GM18502 (cell line): ENCODE results near the gene PEX10.
"Not testable (repeated sequence)": the region's sequence is repeated elsewhere in the genome, so short reads cannot be mapped to it uniquely, and the experiment has no call there.

Source experiments
- ATAC-seq: cut with Tn5 transposase; IDR thresholded peaks from one replicate; pipeline ENCODE4 v1.9.1; 2021; ENCODE audit warnings: mild to moderate bottlenecking; ENCODE audit not compliant: unreplicated experiment, poor library complexity

The PEX10 gene

GRCh38 chr1:2412395-2412772, at the start of gene PEX10:
Gene PEX10, minus strand, starts transcription at chr1:2412564. Its CDS starts 62 bp downstream, at chr1:2412502.
- ATAC-seq: peak; percentile 86

- no peak for ATAC-seq
These were observed 48.8 kb upstream of the PEX10 start for GRCh38 chr1:2460996-2461751.

- no peak for ATAC-seq
These were observed 47.8 kb upstream of the PEX10 start for GRCh38 chr1:2460203-2460602.

- ATAC-seq: no peak
These were observed 47.4 kb upstream of the PEX10 start for GRCh38 chr1:2459757-2460156.

- ATAC-seq: not testable (repeated sequence)
These were observed 46.9 kb upstream of the PEX10 start for GRCh38 chr1:2459102-2459753.

- ATAC-seq: no peak
These were observed 46.3 kb upstream of the PEX10 start for GRCh38 chr1:2458687-2459086.

GRCh38 chr1:2457444-2457843, 45.1 kb upstream of the PEX10 start:
- no peak for ATAC-seq

GRCh38 chr1:2455757-2456156, 43.4 kb upstream of the PEX10 start:
- ATAC-seq: no peak

- no peak for ATAC-seq
These were observed 41.9 kb upstream of the PEX10 start for GRCh38 chr1:2454227-2454626.

GRCh38 chr1:2452932-2453315, 40.6 kb upstream of the PEX10 start:
- ATAC-seq: no peak

- ATAC-seq: no peak
These were observed 40.0 kb upstream of the PEX10 start for GRCh38 chr1:2452201-2452931.

- ATAC-seq: no peak
These were observed 39.4 kb upstream of the PEX10 start for GRCh38 chr1:2451741-2452140.

GRCh38 chr1:2449636-2450454, 37.5 kb upstream of the PEX10 start:
- ATAC-seq: no peak

- no peak for ATAC-seq
These were observed 35.7 kb upstream of the PEX10 start for GRCh38 chr1:2448098-2448445.

GRCh38 chr1:2447276-2448097, 35.1 kb upstream of the PEX10 start:
- ATAC-seq: no peak

GRCh38 chr1:2446861-2447260, 34.5 kb upstream of the PEX10 start:
- no peak for ATAC-seq

- no peak for ATAC-seq
These were observed 34.0 kb upstream of the PEX10 start for GRCh38 chr1:2446394-2446793.

- ATAC-seq: no peak
These were observed 33.5 kb upstream of the PEX10 start for GRCh38 chr1:2445823-2446215.

- ATAC-seq: no peak
These were observed 32.9 kb upstream of the PEX10 start for GRCh38 chr1:2445162-2445822.
